Neural progenitor cell (in vitro differentiated cells): Measurements from ENCODE around the gene SAP30L. TPM values are rescaled to one million over a fixed set of nuclear protein-coding genes. Genes with fewer than 3 reads are reported as not detected.

ENCODE experiments used
- DNase-seq: peaks from one replicate; pipeline ENCODE4 v3.0.0-alpha.2; 2016; ENCODE audit warnings: low spot score
- H2AFZ ChIP-seq: fragments of 200-600 bp; sonication (generic); replicated peaks from 2 replicates; pipeline ENCODE4 v1.6.1; 2016; ENCODE audit warnings: antibody characterized with exemption
- H3F3A ChIP-seq: fragments of 200-600 bp; sonication (generic); 2 replicates; pipeline ENCODE4 v1.6.1; 2016; ENCODE audit warnings: antibody characterized with exemption, low read depth
- H3K27ac ChIP-seq: fragments of 200-600 bp; sonication (generic); 2 replicates; pipeline ENCODE4 v1.5.1; 2016; ENCODE audit warnings: mild to moderate bottlenecking
- H3K27me3 ChIP-seq: fragments of 200-600 bp; sonication (generic); 2 replicates; pipeline ENCODE4 v1.6.1; 2016; ENCODE audit warnings: mild to moderate bottlenecking, moderate library complexity
- H3K36me3 ChIP-seq: fragments of 200-600 bp; sonication (generic); 2 replicates; pipeline ENCODE4 v1.5.1; 2016
- H3K4me1 ChIP-seq: fragments of 200-600 bp; sonication (generic); 2 replicates; pipeline ENCODE4 v1.6.1; 2016; ENCODE audit warnings: mixed run types
- H3K4me2 ChIP-seq: fragments of 200-600 bp; sonication (generic); 2 replicates; pipeline ENCODE4 v1.6.1; 2016
- H3K4me3 ChIP-seq: fragments of 200-600 bp; sonication (generic); 2 replicates; pipeline ENCODE4 v1.5.1; 2016
- H3K79me2 ChIP-seq: fragments of 200-600 bp; sonication (generic); 2 replicates; pipeline ENCODE4 v1.6.1; 2016; ENCODE audit warnings: low read depth
- H3K9ac ChIP-seq: fragments of 200-600 bp; sonication (generic); 2 replicates; pipeline ENCODE4 v1.6.1; 2016
- H3K9me3 ChIP-seq: fragments of 200-600 bp; sonication (generic); 2 replicates; pipeline ENCODE4 v1.5.1; 2016; ENCODE audit warnings: low read depth
- H4K20me1 ChIP-seq: fragments of 200-600 bp; sonication (generic); 2 replicates; pipeline ENCODE4 v1.6.1; 2016; ENCODE audit warnings: low read depth
- H3K27ac Mint-ChIP-seq: 3 replicates; pipeline ENCODE4 v1.8.0; 2021; ENCODE audit warnings: mixed read lengths
- H3K27me3 Mint-ChIP-seq: 2 replicates; pipeline ENCODE4 v1.8.0; 2022; ENCODE audit warnings: low read depth, mild to moderate bottlenecking, inconsistent platforms, moderate library complexity, mixed read lengths; ENCODE audit not compliant: insufficient read depth
- H3K36me3 Mint-ChIP-seq: 3 replicates; pipeline ENCODE4 v1.8.0; 2021; ENCODE audit warnings: mixed read lengths
- H3K4me1 Mint-ChIP-seq: 3 replicates; pipeline ENCODE4 v1.8.0; 2021; ENCODE audit warnings: mixed read lengths
- H3K4me3 Mint-ChIP-seq: 3 replicates; pipeline ENCODE4 v1.8.0; 2021; ENCODE audit warnings: mild to moderate bottlenecking, moderate library complexity, mixed read lengths
- H3K9me3 Mint-ChIP-seq: 3 replicates; pipeline ENCODE4 v1.8.0; 2020; ENCODE audit warnings: mixed read lengths
- EZH2 ChIP-seq: fragments of 200-600 bp; sonication (generic); IDR thresholded peaks from 2 replicates; pipeline ENCODE4 v1.6.1; 2017; ENCODE audit warnings: antibody characterized with exemption, mild to moderate bottlenecking, moderate library complexity
- EZH2phosphoT487 ChIP-seq: fragments of 200-600 bp; sonication (generic); IDR thresholded peaks from 2 replicates; pipeline ENCODE4 v1.6.1; 2017; ENCODE audit warnings: antibody characterized with exemption
- total RNA-seq: library from RNA; depleted of rRNA; stranded (reverse); fragments of >200 nt; gene quantifications from 2 replicates; pipeline ENCODE4 v1.2.3, GENCODE V29; 2015; ENCODE audit warnings: low replicate concordance
- TF ChIP-seq, protein P1 (sequence below): fragments of 200-600 bp; sonication (generic); IDR thresholded peaks from 2 replicates; pipeline ENCODE4 v1.5.1; 2017; ENCODE audit warnings: antibody characterized with exemption, mild to moderate bottlenecking

SAP30L gene
- total RNA-seq, 1 donor from 2014 or later = 13.2 TPM

GRCh38 chr5:154419236-154419635 is 26.6 kb upstream of the SAP30L start:
- no peaks in the 10 kb centered on the region for H4K20me1 ChIP-seq
- H3K4me3 ChIP-seq = no peak overlapping the region
- no peaks in the 10 kb centered on the region for H3K4me1 Mint-ChIP-seq
- H3K36me3 Mint-ChIP-seq = peaks cover 16% of the 10 kb centered on the region
- H3K27me3 ChIP-seq = no peaks in the 10 kb centered on the region
- H3K4me2 ChIP-seq = no peak overlapping the region
- H3K36me3 ChIP-seq = no peaks in the 10 kb centered on the region
- no peaks in the 10 kb centered on the region for H3K9me3 ChIP-seq
- DNase-seq = no peak
- H2AFZ ChIP-seq = no peak overlapping the region
- H3K4me1 ChIP-seq = no peaks in the 10 kb centered on the region
- no peak overlapping the region for H3K27ac Mint-ChIP-seq
- H3K4me3 Mint-ChIP-seq = no peak overlapping the region
- TF ChIP-seq EZH2 = no peak
- TF ChIP-seq, protein P1, sequence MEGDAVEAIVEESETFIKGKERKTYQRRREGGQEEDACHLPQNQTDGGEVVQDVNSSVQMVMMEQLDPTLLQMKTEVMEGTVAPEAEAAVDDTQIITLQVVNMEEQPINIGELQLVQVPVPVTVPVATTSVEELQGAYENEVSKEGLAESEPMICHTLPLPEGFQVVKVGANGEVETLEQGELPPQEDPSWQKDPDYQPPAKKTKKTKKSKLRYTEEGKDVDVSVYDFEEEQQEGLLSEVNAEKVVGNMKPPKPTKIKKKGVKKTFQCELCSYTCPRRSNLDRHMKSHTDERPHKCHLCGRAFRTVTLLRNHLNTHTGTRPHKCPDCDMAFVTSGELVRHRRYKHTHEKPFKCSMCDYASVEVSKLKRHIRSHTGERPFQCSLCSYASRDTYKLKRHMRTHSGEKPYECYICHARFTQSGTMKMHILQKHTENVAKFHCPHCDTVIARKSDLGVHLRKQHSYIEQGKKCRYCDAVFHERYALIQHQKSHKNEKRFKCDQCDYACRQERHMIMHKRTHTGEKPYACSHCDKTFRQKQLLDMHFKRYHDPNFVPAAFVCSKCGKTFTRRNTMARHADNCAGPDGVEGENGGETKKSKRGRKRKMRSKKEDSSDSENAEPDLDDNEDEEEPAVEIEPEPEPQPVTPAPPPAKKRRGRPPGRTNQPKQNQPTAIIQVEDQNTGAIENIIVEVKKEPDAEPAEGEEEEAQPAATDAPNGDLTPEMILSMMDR = no peak
- no peak for TF ChIP-seq EZH2phosphoT487
- no peaks in the 10 kb centered on the region for H3K79me2 ChIP-seq
- H3K27me3 Mint-ChIP-seq = no peaks in the 10 kb centered on the region
- H3K9ac ChIP-seq = no peak overlapping the region
- H3F3A ChIP-seq = no peaks in the 10 kb centered on the region
- H3K27ac ChIP-seq = no peak overlapping the region
- H3K9me3 Mint-ChIP-seq = peaks cover 10% of the 10 kb centered on the region

- peak; percentile 47 for DNase-seq
- no peaks in the 10 kb centered on the region for H3K79me2 ChIP-seq
- H3K27ac ChIP-seq = no peak overlapping the region
- H3K36me3 ChIP-seq = no peaks in the 10 kb centered on the region
- Mint-ChIP-seq H3K4me3 (no peak overlapping the region), H3K27me3 (no peaks in the 10 kb centered on the region), H3K9me3 (peaks cover 10% of the 10 kb centered on the region), H3K4me1 (no peaks in the 10 kb centered on the region), H3K27ac (no peak overlapping the region), H3K36me3 (peaks cover 15% of the 10 kb centered on the region)
- H3K9ac ChIP-seq = no peak overlapping the region
- TF ChIP-seq, protein P1 = peak; percentile 56
- no peak for TF ChIP-seq EZH2phosphoT487
- no peak for TF ChIP-seq EZH2
- H3K4me3 ChIP-seq = no peak overlapping the region
- H3K27me3 ChIP-seq = no peaks in the 10 kb centered on the region
- no peaks in the 10 kb centered on the region for H3F3A ChIP-seq
- H3K9me3 ChIP-seq = no peaks in the 10 kb centered on the region
- H2AFZ ChIP-seq = no peak overlapping the region
- H3K4me1 ChIP-seq = no peaks in the 10 kb centered on the region
- no peaks in the 10 kb centered on the region for H4K20me1 ChIP-seq
- H3K4me2 ChIP-seq = no peak overlapping the region
Observed at GRCh38 chr5:154421868-154422267, 23.9 kb upstream of the SAP30L start.

GRCh38 chr5:154422298-154422697 is 23.5 kb upstream of the SAP30L start:
- Mint-ChIP-seq H3K4me3 (no peak overlapping the region), H3K27me3 (no peaks in the 10 kb centered on the region), H3K9me3 (peaks cover 10% of the 10 kb centered on the region), H3K4me1 (no peaks in the 10 kb centered on the region), H3K36me3 (peaks cover 15% of the 10 kb centered on the region), H3K27ac (no peak overlapping the region)
- Histone ChIP-seq H3K9ac (no peak overlapping the region), H3K79me2 (no peaks in the 10 kb centered on the region), H3K9me3 (no peaks in the 10 kb centered on the region), H2AFZ (no peak overlapping the region), H3K4me1 (no peaks in the 10 kb centered on the region), H3K27me3 (no peaks in the 10 kb centered on the region), H3K4me3 (no peak overlapping the region), H3F3A (no peaks in the 10 kb centered on the region), H3K27ac (no peak overlapping the region), H4K20me1 (no peaks in the 10 kb centered on the region), H3K4me2 (no peak overlapping the region), H3K36me3 (no peaks in the 10 kb centered on the region)
- DNase-seq = no peak
- TF ChIP-seq EZH2phosphoT487 = no peak
- no peak for TF ChIP-seq EZH2
- TF ChIP-seq, protein P1 = no peak
